ENCODE results near the gene TSN. TPM values are rescaled to one million over a fixed set of nuclear protein-coding genes. Genes with fewer than 3 reads are reported as not detected.

The TSN gene
- total RNA-seq, 2 donors from 2014 or later = 71.5 to 79.8 TPM

GRCh38 chr2:121741450-121741849, 14.0 kb upstream of the TSN start:
- Mint-ChIP-seq H3K4me1 (peaks cover 8% of the 10 kb centered on the region), H3K4me3 (no peak overlapping the region), H3K27me3 (ENCODE audit: insufficient read depth) (no peaks in the 10 kb centered on the region), H3K9me3 (peaks cover 13% of the 10 kb centered on the region), H3K36me3 (ENCODE audit: low read depth) (peaks cover under 1% of the 10 kb centered on the region), H3K27ac (no peak overlapping the region)
- H3K27me3 ChIP-seq (ENCODE audit: control insufficient read depth, insufficient read depth, low read length, poor library complexity, severe bottlenecking) = no peaks in the 10 kb centered on the region
- peaks cover 4% of the 10 kb centered on the region for H3K4me1 ChIP-seq (ENCODE audit: control insufficient read depth, insufficient read depth, low read length)
- TF ChIP-seq CTCF (conservative IDR thresholded peaks at IDR 0.05) = no peak
- DNase-seq = no peak
- 89% methylated on average over 3 of the region's 3 CpGs; no CpG with 5 or more reads in 1 of the 2 experiments for WGBS, 2 experiments (ENCODE audit: insufficient coverage in 1 of 2, insufficient read length in 1 of 2)
- H3K4me3 ChIP-seq (ENCODE audit: low read length) = no peak overlapping the region
- no peaks in the 10 kb centered on the region for H3K36me3 ChIP-seq (ENCODE audit: control insufficient read depth, insufficient read depth, low read length)
- H3K9ac ChIP-seq (ENCODE audit: extremely low read depth, low read length, poor library complexity, severe bottlenecking) = no peak overlapping the region
- H3K9me3 ChIP-seq (ENCODE audit: control insufficient read depth, low read length) = no peaks in the 10 kb centered on the region
- no peak overlapping the region for H3K27ac ChIP-seq (ENCODE audit: low read depth, low read length)

GRCh38 chr2:121746071-121746578, 9.3 kb upstream of the TSN start:
- 62 to 80% methylated on average over 1 to 6 of the region's 6 CpGs for WGBS, 2 experiments (ENCODE audit: insufficient coverage in 1 of 2, insufficient read length in 1 of 2)
- Mint-ChIP-seq H3K4me3 (peak overlapping the region; percentile 7), H3K4me1 (peaks cover 11% of the 10 kb centered on the region), H3K27ac (peak overlapping the region; percentile 81), H3K9me3 (peaks cover 20% of the 10 kb centered on the region), H3K36me3 (ENCODE audit: low read depth) (peaks cover 2% of the 10 kb centered on the region), H3K27me3 (ENCODE audit: insufficient read depth) (no peaks in the 10 kb centered on the region)
- Histone ChIP-seq H3K9me3 (ENCODE audit: control insufficient read depth, low read length) (no peaks in the 10 kb centered on the region), H3K27me3 (ENCODE audit: control insufficient read depth, insufficient read depth, low read length, poor library complexity, severe bottlenecking) (no peaks in the 10 kb centered on the region), H3K36me3 (ENCODE audit: control insufficient read depth, insufficient read depth, low read length) (no peaks in the 10 kb centered on the region), H3K4me1 (ENCODE audit: control insufficient read depth, insufficient read depth, low read length) (peaks cover 6% of the 10 kb centered on the region), H3K4me3 (ENCODE audit: low read length) (no peak overlapping the region), H3K9ac (ENCODE audit: extremely low read depth, low read length, poor library complexity, severe bottlenecking) (no peak overlapping the region), H3K27ac (ENCODE audit: low read depth, low read length) (no peak overlapping the region)
- peak; percentile 83 for DNase-seq
- TF ChIP-seq CTCF (conservative IDR thresholded peaks at IDR 0.05) = no peak

GRCh38 chr2:121748202-121748601, 7.2 kb upstream of the TSN start:
- Histone ChIP-seq H3K27me3 (ENCODE audit: control insufficient read depth, insufficient read depth, low read length, poor library complexity, severe bottlenecking) (no peaks in the 10 kb centered on the region), H3K4me3 (ENCODE audit: low read length) (no peak overlapping the region), H3K27ac (ENCODE audit: low read depth, low read length) (no peak overlapping the region), H3K4me1 (ENCODE audit: control insufficient read depth, insufficient read depth, low read length) (peaks cover 3% of the 10 kb centered on the region), H3K36me3 (ENCODE audit: control insufficient read depth, insufficient read depth, low read length) (no peaks in the 10 kb centered on the region), H3K9ac (ENCODE audit: extremely low read depth, low read length, poor library complexity, severe bottlenecking) (no peak overlapping the region), H3K9me3 (ENCODE audit: control insufficient read depth, low read length) (no peaks in the 10 kb centered on the region)
- 27 to 76% methylated on average over 1 to 4 of the region's 4 CpGs for WGBS, 2 experiments (ENCODE audit: insufficient coverage in 1 of 2, insufficient read length in 1 of 2)
- Mint-ChIP-seq H3K36me3 (ENCODE audit: low read depth) (peaks cover 2% of the 10 kb centered on the region), H3K4me1 (peaks cover 11% of the 10 kb centered on the region), H3K27me3 (ENCODE audit: insufficient read depth) (no peaks in the 10 kb centered on the region), H3K27ac (no peak overlapping the region), H3K4me3 (no peak overlapping the region), H3K9me3 (peaks cover 20% of the 10 kb centered on the region)
- DNase-seq = peak; percentile 71
- TF ChIP-seq CTCF (conservative IDR thresholded peaks at IDR 0.05) = peak; percentile 68
